ENCODE results near the gene MRPS11. TPM values are rescaled to one million over a fixed set of nuclear protein-coding genes. Genes with fewer than 3 reads are reported as not detected.
A peak's percentile ranks its signal among the peaks of the same experiment; 100 is the strongest.

MRPS11 gene
- 10 to 100 TPM; 23.4 to 26.7 (median 25.6) TPM for total RNA-seq

DNA sequence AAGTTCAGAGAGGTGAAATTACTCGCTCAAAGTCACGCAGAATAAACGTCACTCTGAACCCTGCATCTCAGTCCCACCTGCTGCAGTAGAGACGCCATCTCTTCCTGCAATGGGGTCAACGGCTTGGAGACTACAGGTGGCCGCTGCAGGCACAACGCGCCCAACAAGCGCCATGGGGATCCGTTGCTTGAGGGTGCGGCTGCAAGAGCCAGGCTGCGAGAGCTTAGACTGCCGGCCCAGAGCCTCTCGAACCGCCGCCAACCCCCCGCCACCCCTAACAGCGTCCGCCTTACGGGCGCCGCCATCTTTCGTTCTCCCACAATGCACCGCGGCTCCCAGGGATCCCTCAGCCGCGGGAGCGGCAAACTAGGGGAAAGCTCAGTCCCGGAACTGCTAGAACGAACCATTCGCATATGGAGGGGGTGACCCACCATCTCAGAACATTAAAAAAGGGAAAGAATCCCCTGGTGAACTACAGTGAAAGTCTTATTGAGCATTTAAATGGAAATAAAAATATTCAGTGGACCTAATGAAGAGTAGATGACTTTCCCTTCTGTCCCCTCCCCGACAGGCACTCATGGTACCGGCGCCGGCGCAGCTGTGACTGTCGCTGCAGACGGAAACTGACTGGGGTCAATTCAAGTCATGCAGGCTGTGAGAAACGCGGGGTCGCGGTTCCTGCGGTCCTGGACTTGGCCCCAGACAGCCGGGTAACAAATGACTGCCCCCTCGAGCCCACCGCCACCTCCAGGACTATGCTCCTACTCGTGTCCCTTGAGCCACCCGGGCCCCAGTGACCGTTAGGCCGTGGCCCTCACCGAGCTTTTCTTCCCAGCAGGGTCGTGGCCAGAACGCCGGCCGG is at the start of gene MRPS11, which contains the start of gene MRPL46:
MRPS11 (plus strand) TSS at position 636 of the 862 bp plus-strand sequence; CDS start at position 646, 10 bp downstream.
MRPL46 (minus strand) TSS at position 316 of the 862 bp plus-strand sequence; CDS start at position 305, 11 bp downstream.
- Histone ChIP-seq H3K4me1 (peaks cover 0 to 12% of the 10 kb centered on the region in 2 donors), H3K27ac (peak within 1 kb of the TSS; percentile 89 to 95), H3K4me3 (peak within 1 kb of the TSS; percentile 60 to 95 (median 92)), H3K9me3 (no peaks in the 10 kb centered on the region), H3K27me3 (no peaks in the 10 kb centered on the region), H3K36me3 (peaks cover 7% of the 10 kb centered on the region)
- TF ChIP-seq, protein P1, sequence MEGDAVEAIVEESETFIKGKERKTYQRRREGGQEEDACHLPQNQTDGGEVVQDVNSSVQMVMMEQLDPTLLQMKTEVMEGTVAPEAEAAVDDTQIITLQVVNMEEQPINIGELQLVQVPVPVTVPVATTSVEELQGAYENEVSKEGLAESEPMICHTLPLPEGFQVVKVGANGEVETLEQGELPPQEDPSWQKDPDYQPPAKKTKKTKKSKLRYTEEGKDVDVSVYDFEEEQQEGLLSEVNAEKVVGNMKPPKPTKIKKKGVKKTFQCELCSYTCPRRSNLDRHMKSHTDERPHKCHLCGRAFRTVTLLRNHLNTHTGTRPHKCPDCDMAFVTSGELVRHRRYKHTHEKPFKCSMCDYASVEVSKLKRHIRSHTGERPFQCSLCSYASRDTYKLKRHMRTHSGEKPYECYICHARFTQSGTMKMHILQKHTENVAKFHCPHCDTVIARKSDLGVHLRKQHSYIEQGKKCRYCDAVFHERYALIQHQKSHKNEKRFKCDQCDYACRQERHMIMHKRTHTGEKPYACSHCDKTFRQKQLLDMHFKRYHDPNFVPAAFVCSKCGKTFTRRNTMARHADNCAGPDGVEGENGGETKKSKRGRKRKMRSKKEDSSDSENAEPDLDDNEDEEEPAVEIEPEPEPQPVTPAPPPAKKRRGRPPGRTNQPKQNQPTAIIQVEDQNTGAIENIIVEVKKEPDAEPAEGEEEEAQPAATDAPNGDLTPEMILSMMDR (IDR thresholded peaks at IDR 0.05), result no peak
- no peak for TF ChIP-seq POLR2A (IDR thresholded peaks at IDR 0.05)
- peak; percentile 44 to 71 (median 47) for TF ChIP-seq POLR2AphosphoS5 (IDR thresholded peaks at IDR 0.05)
- intact Hi-C loops (cut with DNase I; ENCODE audit: low total_unique reads), result no loop called here
- peak; percentile 67 to 79 for DNase-seq (ENCODE audit: low spot score in 2 of 2)

DNA sequence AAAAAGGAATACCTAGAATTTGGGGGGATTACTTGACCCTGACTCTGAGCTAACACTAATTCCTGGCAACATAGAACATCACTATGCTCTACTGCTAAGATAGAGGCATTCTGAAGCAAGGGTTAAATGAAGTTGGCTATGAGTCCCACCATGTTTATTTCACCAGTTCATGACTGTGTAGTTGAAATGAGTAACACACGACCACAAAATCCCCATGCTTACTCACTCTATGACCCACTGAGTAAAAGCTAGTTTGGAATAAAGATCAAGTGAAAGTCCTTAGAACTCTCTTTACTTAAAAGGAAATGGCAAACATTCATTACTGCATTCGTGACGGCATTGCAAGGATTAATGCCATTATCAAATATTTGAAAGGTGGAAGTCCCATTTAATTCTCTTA is 47.7 kb upstream of the MRPS11 start:
- Histone ChIP-seq H3K27me3 (peaks cover 0 to 5% of the 10 kb centered on the region in 2 donors), H3K36me3 (no peaks in the 10 kb centered on the region), H3K4me1 (no peaks in the 10 kb centered on the region), H3K27ac (no peak overlapping the region), H3K4me3 (no peak overlapping the region), H3K9me3 (no peaks in the 10 kb centered on the region)
- intact Hi-C loops (cut with DNase I; ENCODE audit: low total_unique reads), result no loop called here
- TF ChIP-seq POLR2AphosphoS5 (IDR thresholded peaks at IDR 0.05) (no peak), POLR2A (IDR thresholded peaks at IDR 0.05) (no peak)
- TF ChIP-seq, protein P1 (IDR thresholded peaks at IDR 0.05), result no peak
- no peak for DNase-seq (ENCODE audit: low spot score in 2 of 2)

DNA sequence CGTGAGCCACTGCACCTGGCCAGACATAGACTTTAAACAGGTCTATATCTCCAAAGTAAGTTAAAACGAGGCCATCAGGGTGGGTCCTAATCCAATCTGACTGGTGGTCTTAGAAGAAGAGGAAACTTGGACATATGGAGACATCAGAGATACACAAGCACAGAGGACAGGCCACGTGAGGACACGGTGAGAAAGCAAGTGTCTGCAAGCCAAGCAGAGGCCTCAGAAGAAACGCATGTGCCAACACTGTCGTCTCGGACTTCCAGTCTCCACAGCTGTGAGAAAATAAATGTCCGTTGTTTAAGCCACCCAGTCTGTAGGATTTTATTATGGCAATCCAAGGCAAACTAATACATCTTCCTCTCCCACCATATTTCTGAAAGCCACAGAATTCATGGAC is 44.2 kb upstream of the MRPS11 start:
- no peaks in the 10 kb centered on the region for H3K36me3 ChIP-seq
- no peaks in the 10 kb centered on the region for H3K4me1 ChIP-seq
- intact Hi-C loops (cut with DNase I; ENCODE audit: low total_unique reads), result no loop called here
- TF ChIP-seq POLR2A (IDR thresholded peaks at IDR 0.05) (no peak), POLR2AphosphoS5 (IDR thresholded peaks at IDR 0.05) (no peak)
- TF ChIP-seq, protein P1 (IDR thresholded peaks at IDR 0.05), result no peak
- no peak overlapping the region for H3K4me3 ChIP-seq
- DNase-seq (ENCODE audit: low spot score in 2 of 2), result no peak
- H3K27ac ChIP-seq, result no peak overlapping the region
- peaks cover 0 to 11% of the 10 kb centered on the region in 2 donors for H3K27me3 ChIP-seq
- no peaks in the 10 kb centered on the region for H3K9me3 ChIP-seq

DNA sequence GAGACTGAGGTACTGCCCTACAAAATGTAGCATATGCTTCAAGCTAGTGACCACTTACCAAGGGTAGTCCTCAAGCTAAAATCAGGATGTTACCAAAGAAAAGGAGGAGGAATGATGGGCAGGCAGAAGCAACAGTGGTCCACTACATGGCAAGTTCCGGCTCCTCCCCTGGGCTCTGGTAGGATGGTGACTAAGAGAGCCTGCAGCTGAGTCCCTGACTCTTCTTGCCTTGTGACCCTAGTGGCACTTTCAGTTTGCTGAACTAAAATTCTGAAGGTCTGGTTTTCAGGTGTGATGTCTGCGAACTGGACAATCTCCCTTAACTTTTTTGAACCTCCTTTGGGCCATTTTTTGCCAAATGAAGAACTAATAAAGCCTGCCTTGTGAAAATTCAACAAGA is 41.2 kb upstream of the MRPS11 start:
- intact Hi-C loops (cut with DNase I; ENCODE audit: low total_unique reads), result no loop called here
- Histone ChIP-seq H3K27ac (no peak overlapping the region), H3K27me3 (peaks cover 0 to 15% of the 10 kb centered on the region in 2 donors), H3K36me3 (no peaks in the 10 kb centered on the region), H3K4me1 (no peaks in the 10 kb centered on the region), H3K4me3 (no peak overlapping the region), H3K9me3 (no peaks in the 10 kb centered on the region)
- no peak for DNase-seq (ENCODE audit: low spot score in 2 of 2)
- TF ChIP-seq POLR2AphosphoS5 (IDR thresholded peaks at IDR 0.05) (no peak), POLR2A (IDR thresholded peaks at IDR 0.05) (no peak)
- TF ChIP-seq, protein P1 (IDR thresholded peaks at IDR 0.05), result no peak

DNA sequence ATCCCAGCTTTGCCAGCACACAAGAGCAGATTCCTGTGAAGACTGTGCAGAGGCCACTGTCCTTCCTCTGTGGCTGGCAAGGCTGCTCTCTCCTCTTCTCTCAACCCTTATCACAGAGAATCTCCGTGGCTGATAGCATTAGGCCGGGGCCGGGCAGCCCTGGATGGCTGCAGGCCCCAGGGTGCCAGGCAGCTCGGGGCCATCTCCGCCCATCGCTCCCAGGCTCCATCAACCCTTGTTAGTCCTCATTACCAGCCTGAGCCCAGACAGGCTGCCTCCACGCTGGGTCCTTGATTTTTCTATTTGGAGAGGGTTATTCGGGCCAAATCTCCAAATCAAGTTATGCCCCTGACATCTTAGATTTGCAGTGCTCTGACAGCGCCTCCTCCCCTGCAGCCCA is 39.5 kb upstream of the MRPS11 start:
- no peak overlapping the region for H3K27ac ChIP-seq
- intact Hi-C loops (cut with DNase I; ENCODE audit: low total_unique reads), result no loop called here
- TF ChIP-seq, protein P1 (IDR thresholded peaks at IDR 0.05), result no peak
- no peak for TF ChIP-seq POLR2A (IDR thresholded peaks at IDR 0.05)
- no peak for TF ChIP-seq POLR2AphosphoS5 (IDR thresholded peaks at IDR 0.05)

More for the DNA sequence above, 39.5 kb upstream of the MRPS11 start:
- Histone ChIP-seq H3K27me3 (peaks cover 0 to 15% of the 10 kb centered on the region in 2 donors), H3K36me3 (no peaks in the 10 kb centered on the region), H3K4me3 (no peak overlapping the region), H3K9me3 (no peaks in the 10 kb centered on the region), H3K4me1 (no peaks in the 10 kb centered on the region)
- DNase-seq (ENCODE audit: low spot score in 2 of 2), result no peak
